Heart right ventricle (tissue), 16 donors: ENCODE data around the gene CDH12. TPM values are rescaled to one million over a fixed set of nuclear protein-coding genes. Genes with fewer than 3 reads are reported as not detected.

Source experiments
- ATAC-seq, 8 donors: fragments of 200-7000 bp; cut with Tn5 transposase; one replicate each; pipeline ENCODE4 v1.9.1; 2020; ENCODE audit warnings: mild to moderate bottlenecking in 8 of 8, moderate library complexity in 8 of 8, moderate number of reproducible peaks in 1 of 8
- DNase-seq, 2 donors: peaks; one replicate each; pipeline ENCODE4 v3.0.0-alpha.2; 2020
- H3K27ac ChIP-seq, 10 donors: fragments of 200-600 bp; sonication (generic) in 2 of 10; one replicate each; pipeline versions ENCODE4 v1.5.0 to v1.8.0; 2020 to 2022; ENCODE audit warnings: mild to moderate bottlenecking in 3 of 10
- H3K27me3 ChIP-seq, 7 donors: fragments of 200-600 bp; one replicate each; pipeline ENCODE4 v1.8.0; 2021 to 2022; ENCODE audit warnings: mild to moderate bottlenecking in 2 of 7
- H3K36me3 ChIP-seq, 9 donors: fragments of 200-600 bp; sonication (generic) in 1 of 9; one replicate each; pipeline versions ENCODE4 v1.5.0 to v1.8.0; 2020 to 2022; ENCODE audit warnings: mild to moderate bottlenecking in 2 of 9
- H3K4me1 ChIP-seq, 9 donors: fragments of 200-600 bp; sonication (generic) in 1 of 9; one replicate each; pipeline versions ENCODE4 v1.5.0 to v1.8.0; 2020 to 2022; ENCODE audit warnings: mild to moderate bottlenecking in 4 of 9
- H3K4me3 ChIP-seq, 10 donors: fragments of 200-600 bp; sonication (generic) in 2 of 10; one replicate each; pipeline versions ENCODE4 v1.5.0 to v1.8.0; 2020 to 2022; ENCODE audit warnings: mild to moderate bottlenecking in 7 of 10, moderate library complexity in 2 of 10
- H3K9me3 ChIP-seq, 11 donors: fragments of 200-600 bp in 10 of 11; sonication (generic) in 2 of 11; one replicate each; pipeline versions ENCODE4 v1.5.0 to v1.8.0; 2013 to 2022; ENCODE audit warnings: mild to moderate bottlenecking in 2 of 11, control low read depth in 1 of 11, moderate library complexity in 1 of 11
- WGBS, 2 donors: extraction: QIAGEN DNeasy Blood & Tissue Kit; methylation state at CpG; one replicate each; pipeline ENCODE4 v1.1.7; 2013; ENCODE audit warnings: inconsistent platforms in 1 of 2; 5-methylcytosine and 5-hydroxymethylcytosine counted together
- intact Hi-C, 10 donors: fragments of 100-400 bp; cut with DNase I; formaldehyde crosslinking; loops; one replicate each; pipeline versions ENCODE4 v1.11.1 to v1.14.2; 2022
- polyA plus RNA-seq, 2 donors: library from polyadenylated mRNA; stranded (reverse); fragments of 200-250 nt; gene quantifications; one replicate each; pipeline ENCODE4 v1.2.3, GENCODE V29; 2013
- total RNA-seq, 10 donors: library from RNA; stranded (reverse); fragmentation: NEBNext Ultra II Directional in 3 of 10; extraction: Animal tissue kit (Norgen Biotek cat#: 25700) in 3 of 10; gene quantifications; one replicate each; pipeline versions ENCODE4 v1.2.1 to v1.2.4, GENCODE V29; 2021 to 2023
- TF ChIP-seq, protein P1 (sequence below), 9 donors: fragments of 200-600 bp; sonication (generic) in 2 of 9; IDR thresholded peaks; one replicate each; pipeline versions ENCODE4 v1.5.0 to v1.8.0; 2021 to 2022; ENCODE audit warnings: antibody characterized with exemption in 9 of 9, mild to moderate bottlenecking in 5 of 9, moderate library complexity in 1 of 9
- donor health status: Arrhythmogenic right ventricular cardiomyopathy.
- donor health status: ischemic (EF 13 %, LVEDD 7.1; RV severe dilation, severe dysfunction).
- donor health status: healthy with polysubstance abuse.
- donor health status: DM: no; HTN: yes; CAD: no.
- donor health status: DM: no; HTN: no; CAD: no.
- donor health status: ischemic (EF 25% LVEDD 6.9; RV normal size, moderate dysfunction).
- donor health status: ischemic (EF 25% LVEDD 5.7; RV mildly dilated, moderate dysfunction).
- donor health status: healthy.
- donor health status: DM: yes; HTN: yes; CAD: no.
- donor health status: Ischemic cardiomyopathy.
- donor health status: ischemic (EF 35%, LVEDD 5.7; RV mildly dilated, moderate dysfunction).
- donor health status: nonischemic (EF 11% LVEDD 7.7; RV severe dilation, severe dysfunction).
- donor health status: DM: yes; HTN: yes; CAD: no.
- donor health status: PGD.
- donor health status: ischemic (EF 29% LVEDD 5.4; RV normal size, mild dysfunction).
- donor health status: nonischemic (EF 23%, LVEDD 6.1; RV moderate dilation, normal function).

CDH12 gene
- total and polyA plus RNA-seq, 12 donors: not detected

DNA sequence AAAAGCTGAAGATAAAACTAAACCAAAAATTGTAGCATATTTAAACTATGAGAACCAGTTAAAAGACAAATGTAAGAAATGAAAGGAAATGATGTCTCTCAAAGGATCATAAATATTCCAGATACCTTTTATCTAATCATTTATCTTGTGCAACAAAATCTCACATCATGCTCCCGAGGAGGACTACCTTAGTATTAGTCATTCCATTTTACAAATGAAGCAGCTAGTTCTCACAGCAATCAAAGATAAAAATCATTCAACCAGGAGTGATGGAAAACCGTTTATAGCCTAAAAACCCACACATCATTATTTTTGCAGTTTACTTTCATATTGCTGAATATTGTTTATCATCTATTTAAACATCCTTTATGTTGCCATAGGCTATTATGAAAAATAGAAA is 190.0 kb downstream of the CDH12 start:
- ATAC-seq (no peak), DNase-seq (no peak)
- WGBS, 2 donors: 41 to 51% methylated on average over 2 of the region's 2 CpGs
- H3K27me3 ChIP-seq: no peaks in the 10 kb centered on the region
- H3K36me3 ChIP-seq: no peaks in the 10 kb centered on the region
- no peaks in the 10 kb centered on the region for H3K4me1 ChIP-seq
- TF ChIP-seq, protein P1, sequence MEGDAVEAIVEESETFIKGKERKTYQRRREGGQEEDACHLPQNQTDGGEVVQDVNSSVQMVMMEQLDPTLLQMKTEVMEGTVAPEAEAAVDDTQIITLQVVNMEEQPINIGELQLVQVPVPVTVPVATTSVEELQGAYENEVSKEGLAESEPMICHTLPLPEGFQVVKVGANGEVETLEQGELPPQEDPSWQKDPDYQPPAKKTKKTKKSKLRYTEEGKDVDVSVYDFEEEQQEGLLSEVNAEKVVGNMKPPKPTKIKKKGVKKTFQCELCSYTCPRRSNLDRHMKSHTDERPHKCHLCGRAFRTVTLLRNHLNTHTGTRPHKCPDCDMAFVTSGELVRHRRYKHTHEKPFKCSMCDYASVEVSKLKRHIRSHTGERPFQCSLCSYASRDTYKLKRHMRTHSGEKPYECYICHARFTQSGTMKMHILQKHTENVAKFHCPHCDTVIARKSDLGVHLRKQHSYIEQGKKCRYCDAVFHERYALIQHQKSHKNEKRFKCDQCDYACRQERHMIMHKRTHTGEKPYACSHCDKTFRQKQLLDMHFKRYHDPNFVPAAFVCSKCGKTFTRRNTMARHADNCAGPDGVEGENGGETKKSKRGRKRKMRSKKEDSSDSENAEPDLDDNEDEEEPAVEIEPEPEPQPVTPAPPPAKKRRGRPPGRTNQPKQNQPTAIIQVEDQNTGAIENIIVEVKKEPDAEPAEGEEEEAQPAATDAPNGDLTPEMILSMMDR (IDR thresholded peaks at IDR 0.05): no peak
- H3K4me3 ChIP-seq: no peak overlapping the region
- no peak overlapping the region for H3K27ac ChIP-seq
- intact Hi-C loops: no loop called here
- peaks cover 0 to 4% (median 0%) of the 10 kb centered on the region in 11 donors for H3K9me3 ChIP-seq

DNA sequence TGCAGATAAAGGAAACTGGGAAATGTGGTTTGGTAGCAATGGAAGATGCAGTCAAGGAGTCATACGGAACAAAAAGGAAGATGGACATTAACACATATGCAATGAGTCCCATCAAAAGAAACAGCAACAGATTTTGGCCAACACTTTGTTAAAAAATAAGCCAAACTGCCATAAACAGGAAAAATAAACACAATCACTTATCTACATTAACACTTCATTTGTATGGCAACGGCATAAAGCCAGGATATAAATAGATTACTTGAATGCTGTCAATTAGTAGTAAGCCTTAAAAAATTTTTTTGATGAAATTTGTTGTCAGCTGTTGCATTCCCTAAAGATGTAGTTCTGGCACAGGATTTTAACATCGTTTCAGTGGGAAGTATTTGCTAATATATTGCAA is 190.8 kb downstream of the CDH12 start:
- Histone ChIP-seq H3K9me3 (peaks cover 0 to 3% (median 0%) of the 10 kb centered on the region in 11 donors), H3K27ac (no peak overlapping the region), H3K36me3 (no peaks in the 10 kb centered on the region), H3K27me3 (no peaks in the 10 kb centered on the region), H3K4me3 (no peak overlapping the region), H3K4me1 (no peaks in the 10 kb centered on the region)
- 25 to 29% methylated on average over 3 of the region's 3 CpGs for WGBS, 2 donors
- DNase-seq (no peak), ATAC-seq (no peak)
- intact Hi-C loops: no loop called here
- TF ChIP-seq, protein P1 (IDR thresholded peaks at IDR 0.05): no peak

DNA sequence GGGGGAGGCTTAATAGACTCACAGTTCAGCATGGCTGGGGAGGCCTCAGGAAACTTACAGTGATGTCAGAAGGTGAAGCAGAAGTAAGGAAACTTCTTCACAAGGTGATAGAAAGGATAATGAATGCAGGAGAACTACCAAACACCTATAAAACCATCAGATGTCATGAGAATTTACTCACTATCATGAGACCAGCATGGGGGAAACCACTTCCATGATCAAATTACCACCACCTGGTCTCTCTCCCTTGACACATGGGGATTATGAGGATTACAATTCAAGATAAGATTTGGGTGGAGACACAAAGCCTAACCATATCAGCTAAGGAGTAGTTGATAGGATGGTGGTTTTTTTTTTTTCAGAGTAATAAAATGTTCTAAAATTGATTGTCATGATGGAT is 201.8 kb downstream of the CDH12 start:
- Histone ChIP-seq H3K27me3 (no peaks in the 10 kb centered on the region), H3K36me3 (no peaks in the 10 kb centered on the region), H3K9me3 (peaks cover 0 to 8% (median 0%) of the 10 kb centered on the region in 11 donors), H3K27ac (no peak overlapping the region), H3K4me3 (no peak overlapping the region), H3K4me1 (no peaks in the 10 kb centered on the region)
- intact Hi-C loops: no loop called here
- TF ChIP-seq, protein P1 (IDR thresholded peaks at IDR 0.05): no peak
- ATAC-seq (no peak), DNase-seq (no peak)

DNA sequence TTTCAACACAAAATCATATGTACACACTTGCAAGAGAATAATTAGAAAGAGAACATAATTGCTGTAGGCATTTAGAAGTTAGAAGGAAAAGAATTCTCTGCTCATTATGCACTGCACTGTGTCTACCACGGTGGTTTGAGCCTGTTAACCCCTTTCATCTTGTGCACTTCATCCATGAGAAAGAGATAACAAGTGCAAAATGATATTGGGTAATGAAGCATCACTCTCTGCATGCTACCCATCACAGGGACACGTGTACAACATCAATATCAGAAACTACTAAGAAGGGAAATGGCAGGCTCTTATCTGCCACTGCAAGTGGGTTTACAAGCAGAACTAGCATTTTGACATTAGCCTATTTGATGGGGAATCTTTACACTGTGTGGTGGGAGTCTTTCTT is 202.6 kb downstream of the CDH12 start:
- Histone ChIP-seq H3K4me3 (no peak overlapping the region), H3K4me1 (no peaks in the 10 kb centered on the region), H3K36me3 (no peaks in the 10 kb centered on the region), H3K27me3 (no peaks in the 10 kb centered on the region), H3K9me3 (peaks cover 0 to 8% (median 0%) of the 10 kb centered on the region in 11 donors), H3K27ac (no peak overlapping the region)
- TF ChIP-seq, protein P1 (IDR thresholded peaks at IDR 0.05): no peak
- 21 to 27% methylated on average over 2 of the region's 2 CpGs for WGBS, 2 donors
- intact Hi-C loops: no loop called here
- no peak for ATAC-seq
- DNase-seq: no peak
